ENCODE data around the gene LHFPL3. TPM values are rescaled to one million over a fixed set of nuclear protein-coding genes. Genes with fewer than 3 reads are reported as not detected.

LHFPL3 gene
- total RNA-seq, 4 donors from 2014 or later, result not detected

DNA sequence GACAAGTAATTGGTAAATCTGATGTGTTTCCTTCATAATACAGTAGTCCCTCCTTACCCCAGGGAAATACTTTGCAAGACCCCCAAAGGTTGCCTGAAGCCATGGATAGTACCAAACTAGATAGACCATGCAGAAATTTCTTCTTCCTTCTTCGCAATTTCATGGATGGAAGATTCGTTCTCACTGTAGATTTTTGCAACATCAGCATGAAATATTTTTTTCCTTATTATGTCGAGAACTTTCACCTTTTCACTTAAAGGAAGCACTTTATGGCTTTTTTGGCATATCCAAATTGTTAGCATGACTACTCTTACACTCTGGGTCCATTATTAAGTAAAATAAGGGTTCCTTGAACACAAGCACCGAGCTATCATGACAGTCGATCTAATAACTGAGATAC lies 333.2 kb downstream of the LHFPL3 start:
- TF ChIP-seq, protein P1, sequence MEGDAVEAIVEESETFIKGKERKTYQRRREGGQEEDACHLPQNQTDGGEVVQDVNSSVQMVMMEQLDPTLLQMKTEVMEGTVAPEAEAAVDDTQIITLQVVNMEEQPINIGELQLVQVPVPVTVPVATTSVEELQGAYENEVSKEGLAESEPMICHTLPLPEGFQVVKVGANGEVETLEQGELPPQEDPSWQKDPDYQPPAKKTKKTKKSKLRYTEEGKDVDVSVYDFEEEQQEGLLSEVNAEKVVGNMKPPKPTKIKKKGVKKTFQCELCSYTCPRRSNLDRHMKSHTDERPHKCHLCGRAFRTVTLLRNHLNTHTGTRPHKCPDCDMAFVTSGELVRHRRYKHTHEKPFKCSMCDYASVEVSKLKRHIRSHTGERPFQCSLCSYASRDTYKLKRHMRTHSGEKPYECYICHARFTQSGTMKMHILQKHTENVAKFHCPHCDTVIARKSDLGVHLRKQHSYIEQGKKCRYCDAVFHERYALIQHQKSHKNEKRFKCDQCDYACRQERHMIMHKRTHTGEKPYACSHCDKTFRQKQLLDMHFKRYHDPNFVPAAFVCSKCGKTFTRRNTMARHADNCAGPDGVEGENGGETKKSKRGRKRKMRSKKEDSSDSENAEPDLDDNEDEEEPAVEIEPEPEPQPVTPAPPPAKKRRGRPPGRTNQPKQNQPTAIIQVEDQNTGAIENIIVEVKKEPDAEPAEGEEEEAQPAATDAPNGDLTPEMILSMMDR (IDR thresholded peaks at IDR 0.05), result no peak
- TF ChIP-seq POLR2A (IDR thresholded peaks at IDR 0.05), result no peak
- WGBS, 2 donors, result 74 to 86% methylated on average over 5 of the region's 5 CpGs
- no peak for DNase-seq
- H3K9me3 ChIP-seq, result no peaks in the 10 kb centered on the region
- H3K4me3 ChIP-seq (replicated peaks in 1 of 3), result no peak overlapping the region
- intact Hi-C loops (cut with DNase I), result no loop called here
- H3K27ac ChIP-seq, result no peak overlapping the region
- no peaks in the 10 kb centered on the region for H3K27me3 ChIP-seq
- H3K36me3 ChIP-seq, result no peaks in the 10 kb centered on the region
- no peaks in the 10 kb centered on the region for H3K4me1 ChIP-seq

DNA sequence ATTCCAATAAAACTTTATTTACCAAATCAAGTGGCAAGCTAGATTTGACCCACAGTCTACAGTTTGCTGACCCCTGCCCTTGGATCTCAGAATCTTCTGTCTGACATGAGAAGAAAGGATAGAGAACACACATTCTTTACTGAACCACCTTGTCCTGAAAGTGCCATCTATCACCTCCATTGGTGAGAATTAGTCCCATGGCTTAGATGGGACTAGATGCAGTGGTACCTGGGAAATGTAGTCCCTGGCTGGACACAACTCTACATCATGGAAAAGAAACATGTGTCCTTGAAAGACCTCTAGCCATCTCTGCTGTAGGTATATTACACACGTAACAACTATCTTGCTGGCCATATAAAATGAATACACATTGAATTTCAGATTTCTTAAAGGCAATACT lies 336.2 kb downstream of the LHFPL3 start:
- no peak for DNase-seq
- 81 to 90% methylated on average over 1 of the region's 1 CpG for WGBS, 2 donors
- intact Hi-C loops (cut with DNase I), result no loop called here
- no peaks in the 10 kb centered on the region for H3K36me3 ChIP-seq
- no peak overlapping the region for H3K27ac ChIP-seq
- H3K4me1 ChIP-seq, result no peaks in the 10 kb centered on the region
- H3K4me3 ChIP-seq (replicated peaks in 1 of 3), result no peak overlapping the region
- no peaks in the 10 kb centered on the region for H3K9me3 ChIP-seq
- TF ChIP-seq, protein P1 (IDR thresholded peaks at IDR 0.05), result no peak
- no peak for TF ChIP-seq POLR2A (IDR thresholded peaks at IDR 0.05)
- H3K27me3 ChIP-seq, result no peaks in the 10 kb centered on the region

DNA sequence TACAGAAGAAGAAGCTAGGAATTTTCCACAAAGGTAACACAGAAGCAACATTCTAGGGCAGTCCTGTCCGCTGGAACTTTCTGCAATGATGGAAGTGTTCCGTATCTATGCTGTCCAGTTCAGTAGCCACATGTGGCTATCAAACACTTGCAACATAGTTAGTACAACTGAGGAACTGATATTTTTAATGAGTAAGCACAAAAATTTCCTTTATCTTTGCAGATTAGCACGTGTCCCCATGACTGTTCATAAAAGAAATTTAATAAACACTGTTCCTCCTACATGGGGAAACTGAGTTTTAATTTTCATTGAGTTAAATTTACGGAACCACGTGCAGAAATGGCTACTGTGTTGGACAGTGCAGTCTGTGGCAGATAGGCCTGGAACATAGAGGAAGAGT lies 349.2 kb downstream of the LHFPL3 start:
- Histone ChIP-seq H3K27me3 (no peaks in the 10 kb centered on the region), H3K4me1 (no peaks in the 10 kb centered on the region), H3K27ac (no peak overlapping the region), H3K9me3 (no peaks in the 10 kb centered on the region), H3K36me3 (no peaks in the 10 kb centered on the region), H3K4me3 (replicated peaks in 1 of 3) (no peak overlapping the region)
- TF ChIP-seq, protein P1 (IDR thresholded peaks at IDR 0.05), result no peak
- no peak for TF ChIP-seq POLR2A (IDR thresholded peaks at IDR 0.05)
- intact Hi-C loops (cut with DNase I), result no loop called here
- 71 to 76% methylated on average over 5 of the region's 5 CpGs for WGBS, 2 donors
- DNase-seq, result no peak

DNA sequence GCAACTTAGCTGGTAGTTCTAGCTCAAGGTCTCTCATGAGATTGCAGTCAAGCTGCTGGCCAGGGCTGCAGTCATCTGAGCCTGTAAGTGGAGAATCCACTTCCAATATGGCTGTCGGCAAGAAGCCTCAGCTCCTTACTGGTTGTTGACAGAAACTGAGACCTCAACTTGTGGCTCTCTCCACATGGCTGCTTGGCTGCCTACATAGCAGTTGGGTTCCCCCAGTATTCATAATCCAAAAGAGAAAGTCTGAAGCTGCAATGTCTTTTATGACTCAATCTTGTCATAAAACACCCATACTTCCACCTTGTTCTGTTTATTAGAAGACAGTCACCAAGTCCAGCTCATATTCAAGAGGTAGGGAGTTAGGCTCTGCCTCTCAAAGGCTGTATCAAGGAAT lies 350.7 kb downstream of the LHFPL3 start:
- Histone ChIP-seq H3K4me1 (no peaks in the 10 kb centered on the region), H3K36me3 (no peaks in the 10 kb centered on the region), H3K4me3 (replicated peaks in 1 of 3) (no peak overlapping the region), H3K9me3 (no peaks in the 10 kb centered on the region), H3K27ac (no peak overlapping the region), H3K27me3 (no peaks in the 10 kb centered on the region)
- TF ChIP-seq POLR2A (IDR thresholded peaks at IDR 0.05), result no peak
- TF ChIP-seq, protein P1 (IDR thresholded peaks at IDR 0.05), result no peak
- 71 to 95% methylated on average over 1 of the region's 1 CpG for WGBS, 2 donors
- DNase-seq, result no peak
- intact Hi-C loops (cut with DNase I), result no loop called here

DNA sequence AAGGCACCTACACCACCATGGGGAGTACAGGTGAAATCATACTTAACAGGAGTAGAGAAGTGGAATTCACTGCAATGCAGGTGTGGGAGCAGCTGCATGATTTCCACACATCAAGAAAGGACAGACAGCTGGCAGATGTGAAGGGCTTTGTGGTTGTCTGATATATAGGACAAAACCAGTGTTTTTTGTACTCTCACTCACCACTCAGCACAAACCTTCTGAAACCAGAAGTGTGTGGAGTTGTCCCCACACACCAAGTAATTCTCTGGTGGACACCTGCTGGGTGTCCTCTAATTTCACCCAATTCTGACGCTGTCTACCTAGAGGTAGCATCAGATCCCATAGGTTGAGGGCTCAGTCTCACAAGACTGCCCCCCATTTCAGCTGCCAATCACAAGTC lies 357.9 kb downstream of the LHFPL3 start:
- no peaks in the 10 kb centered on the region for H3K27me3 ChIP-seq
- intact Hi-C loops (cut with DNase I), result no loop called here
- H3K36me3 ChIP-seq, result no peaks in the 10 kb centered on the region
- H3K4me1 ChIP-seq, result no peaks in the 10 kb centered on the region
- 84 to 100% methylated on average over 1 of the region's 1 CpG for WGBS, 2 donors
- no peak overlapping the region for H3K4me3 ChIP-seq (replicated peaks in 1 of 3)
- no peak for DNase-seq
- TF ChIP-seq, protein P1 (IDR thresholded peaks at IDR 0.05), result no peak
- TF ChIP-seq POLR2A (IDR thresholded peaks at IDR 0.05), result no peak
- no peak overlapping the region for H3K27ac ChIP-seq
- H3K9me3 ChIP-seq, result no peaks in the 10 kb centered on the region

Measured in thyroid gland (tissue), 4 donors.